PC-9 (cell line): Measurements from ENCODE around the gene SLC25A24. TPM values are rescaled to one million over a fixed set of nuclear protein-coding genes. Genes with fewer than 3 reads are reported as not detected.

Experiments
- BruUV-seq: library from RNA; stranded (reverse); fragments of 400-500 nt; replicated peaks from 2 replicates; lab custom pipeline; 2021; lab: Mats Ljungman, UMichigan
- CTCF ChIA-PET: fragments of 300-600 bp; sonication (Branson Sonifier 250); formaldehyde crosslinking; loops from one replicate; lab custom pipeline; 2022; ENCODE audit warnings: antibody characterized with exemption; lab: Charles Lee
- POLR2A ChIA-PET: fragments of 300-600 bp; sonication (Branson Sonifier 250); formaldehyde crosslinking; loops from one replicate; lab custom pipeline; 2022; ENCODE audit warnings: antibody characterized with exemption; ENCODE audit not compliant: unreplicated experiment; lab: Charles Lee
- DNase-seq, 2 experiments: peaks; one replicate each; pipeline versions ENCODE4 v3.0.0 to v3.0.0-alpha.2; 2015 to 2022; ENCODE audit warnings: mixed read lengths in 1 of 2
- H2AFZ ChIP-seq: fragments of 200-600 bp; sonication (generic); 2 replicates; pipeline ENCODE4 v1.8.1; 2017; ENCODE audit warnings: antibody characterized with exemption
- H3F3A ChIP-seq: fragments of 200-600 bp; sonication (generic); 2 replicates; pipeline ENCODE4 v1.8.1; 2017; ENCODE audit warnings: antibody characterized with exemption, mild to moderate bottlenecking, low read depth; ENCODE audit not compliant: insufficient read depth
- H3K27ac ChIP-seq: fragments of 200-600 bp; sonication (generic); 2 replicates; pipeline ENCODE4 v1.6.1; 2016; ENCODE audit warnings: mixed run types
- H3K27me3 ChIP-seq: fragments of 200-600 bp; sonication (generic); 2 replicates; pipeline ENCODE4 v1.6.1; 2016; ENCODE audit warnings: low read depth, mixed run types; ENCODE audit not compliant: insufficient read depth
- H3K36me3 ChIP-seq: fragments of 200-600 bp; sonication (generic); 2 replicates; pipeline ENCODE4 v1.6.1; 2016; ENCODE audit warnings: low read depth, mixed run types
- H3K4me1 ChIP-seq: fragments of 200-600 bp; sonication (generic); replicated peaks from 2 replicates; pipeline ENCODE4 v1.6.1; 2016; ENCODE audit warnings: mixed run types; ENCODE audit not compliant: insufficient read depth
- H3K4me2 ChIP-seq: fragments of 200-600 bp; sonication (generic); 2 replicates; pipeline ENCODE4 v1.6.1; 2017; ENCODE audit warnings: mixed run types
- H3K4me3 ChIP-seq: fragments of 200-600 bp; sonication (generic); 2 replicates; pipeline ENCODE4 v1.6.1; 2016; ENCODE audit warnings: mixed run types
- H3K79me2 ChIP-seq: fragments of 200-600 bp; sonication (generic); 2 replicates; pipeline ENCODE4 v1.6.1; 2017; ENCODE audit warnings: low read depth, mixed run types
- H3K9me2 ChIP-seq: fragments of 200-600 bp; sonication (generic); 2 replicates; pipeline ENCODE4 v1.8.1; 2017; ENCODE audit warnings: mild to moderate bottlenecking; ENCODE audit not compliant: insufficient read depth
- H3K9me3 ChIP-seq: fragments of 200-600 bp; sonication (generic); 2 replicates; pipeline ENCODE4 v1.8.1; 2016; ENCODE audit warnings: low read depth; ENCODE audit not compliant: insufficient read depth
- H4K20me1 ChIP-seq: fragments of 200-600 bp; sonication (generic); 2 replicates; pipeline ENCODE4 v1.8.1; 2017; ENCODE audit not compliant: insufficient read depth
- EZH2 ChIP-seq: fragments of 200-600 bp; sonication (generic); IDR thresholded peaks from 2 replicates; pipeline ENCODE4 v1.8.0; 2017; ENCODE audit warnings: antibody characterized with exemption, low read depth
- intact Hi-C: fragments of 100-400 bp; cut with micrococcal nuclease; formaldehyde crosslinking; loops from one replicate; pipeline ENCODE4 v1.10.0; 2022; ENCODE audit not compliant: unreplicated experiment
- total RNA-seq: library from RNA; stranded (reverse); gene quantifications from 2 replicates; pipeline ENCODE4 v1.2.3, GENCODE V29; 2021
- TF ChIP-seq, protein P1 (sequence below): fragments of 200-600 bp; sonication (generic); conservative IDR thresholded peaks from 2 replicates; pipeline ENCODE4 v1.6.1; 2017; ENCODE audit warnings: mixed run types, antibody characterized with exemption, mild to moderate bottlenecking, moderate library complexity

Gene SLC25A24
- total RNA-seq, 1 experiment from 2014 or later, result 60.5 TPM

GRCh38 chr1:108154314-108154713 lies 45.8 kb downstream of the SLC25A24 start:
- Histone ChIP-seq H3F3A (no peaks in the 10 kb centered on the region), H3K79me2 (no peaks in the 10 kb centered on the region), H3K9me2 (no peaks in the 10 kb centered on the region), H3K4me2 (no peak overlapping the region), H3K27me3 (no peaks in the 10 kb centered on the region), H3K9me3 (no peaks in the 10 kb centered on the region), H3K27ac (no peak overlapping the region), H4K20me1 (no peaks in the 10 kb centered on the region), H2AFZ (no peak overlapping the region), H3K36me3 (peaks cover 57% of the 10 kb centered on the region), H3K4me1 (no peaks in the 10 kb centered on the region), H3K4me3 (no peak overlapping the region)
- DNase-seq, result no peak
- no TSS peak for BruUV-seq
- TF ChIP-seq EZH2, result no peak
- TF ChIP-seq, protein P1, sequence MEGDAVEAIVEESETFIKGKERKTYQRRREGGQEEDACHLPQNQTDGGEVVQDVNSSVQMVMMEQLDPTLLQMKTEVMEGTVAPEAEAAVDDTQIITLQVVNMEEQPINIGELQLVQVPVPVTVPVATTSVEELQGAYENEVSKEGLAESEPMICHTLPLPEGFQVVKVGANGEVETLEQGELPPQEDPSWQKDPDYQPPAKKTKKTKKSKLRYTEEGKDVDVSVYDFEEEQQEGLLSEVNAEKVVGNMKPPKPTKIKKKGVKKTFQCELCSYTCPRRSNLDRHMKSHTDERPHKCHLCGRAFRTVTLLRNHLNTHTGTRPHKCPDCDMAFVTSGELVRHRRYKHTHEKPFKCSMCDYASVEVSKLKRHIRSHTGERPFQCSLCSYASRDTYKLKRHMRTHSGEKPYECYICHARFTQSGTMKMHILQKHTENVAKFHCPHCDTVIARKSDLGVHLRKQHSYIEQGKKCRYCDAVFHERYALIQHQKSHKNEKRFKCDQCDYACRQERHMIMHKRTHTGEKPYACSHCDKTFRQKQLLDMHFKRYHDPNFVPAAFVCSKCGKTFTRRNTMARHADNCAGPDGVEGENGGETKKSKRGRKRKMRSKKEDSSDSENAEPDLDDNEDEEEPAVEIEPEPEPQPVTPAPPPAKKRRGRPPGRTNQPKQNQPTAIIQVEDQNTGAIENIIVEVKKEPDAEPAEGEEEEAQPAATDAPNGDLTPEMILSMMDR, result no peak
- ChIA-PET POLR2A (interaction anchor here (0.5 kb wide), 1 partner anchor 23 kb away, joined by 3 read pairs; no protein-coding TSS in a partner anchor), CTCF (no interaction called here)
- intact Hi-C loops, result no loop called here

GRCh38 chr1:108152782-108153222 lies 47.3 kb downstream of the SLC25A24 start:
- ChIA-PET POLR2A (interaction anchor here (0.7 kb wide), 1 partner anchor 364 kb away, joined by 3 read pairs; no protein-coding TSS in a partner anchor), CTCF (no interaction called here)
- peak in 1 of 2 experiments; percentile 26 for DNase-seq
- H3K9me2 ChIP-seq, result no peaks in the 10 kb centered on the region
- H3K27me3 ChIP-seq, result no peaks in the 10 kb centered on the region
- no peak overlapping the region for H3K4me3 ChIP-seq
- no peaks in the 10 kb centered on the region for H3F3A ChIP-seq
- intact Hi-C loops, result no loop called here
- no peaks in the 10 kb centered on the region for H4K20me1 ChIP-seq
- H3K4me1 ChIP-seq, result no peaks in the 10 kb centered on the region
- no peak overlapping the region for H3K27ac ChIP-seq
- no peaks in the 10 kb centered on the region for H3K9me3 ChIP-seq
- H3K36me3 ChIP-seq, result peaks cover 67% of the 10 kb centered on the region
- no peak for TF ChIP-seq EZH2
- TF ChIP-seq, protein P1, result no peak
- no peaks in the 10 kb centered on the region for H3K79me2 ChIP-seq
- BruUV-seq, result no TSS peak
- H2AFZ ChIP-seq, result no peak overlapping the region
- H3K4me2 ChIP-seq, result no peak overlapping the region

DNA sequence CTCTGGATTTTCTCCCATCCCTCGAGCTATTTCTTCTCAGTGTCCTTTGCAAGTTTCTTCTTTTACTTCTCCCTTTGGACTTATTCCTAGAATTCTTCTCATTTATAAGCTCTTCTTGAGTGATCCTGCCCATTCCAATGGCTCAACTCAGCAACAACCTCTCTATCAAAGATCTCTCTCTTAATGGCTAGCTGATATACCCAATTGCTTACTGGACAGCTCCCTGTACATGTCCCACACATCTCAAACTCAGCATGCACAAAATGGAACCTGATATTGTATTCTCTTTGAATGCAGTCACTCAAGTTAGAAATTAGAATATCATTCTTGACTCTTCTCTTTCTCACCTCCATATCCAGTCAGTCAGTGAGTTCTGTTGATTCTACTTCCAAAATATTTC lies 48.6 kb downstream of the SLC25A24 start:
- no peaks in the 10 kb centered on the region for H3K27me3 ChIP-seq
- no peaks in the 10 kb centered on the region for H3K79me2 ChIP-seq
- H3K4me1 ChIP-seq, result no peaks in the 10 kb centered on the region
- H3F3A ChIP-seq, result no peaks in the 10 kb centered on the region
- H3K9me3 ChIP-seq, result no peaks in the 10 kb centered on the region
- no peak overlapping the region for H3K27ac ChIP-seq
- DNase-seq, result no peak
- no peak overlapping the region for H3K4me3 ChIP-seq
- ChIA-PET CTCF (no interaction called here), POLR2A (no interaction called here)
- H3K9me2 ChIP-seq, result no peaks in the 10 kb centered on the region
- no peaks in the 10 kb centered on the region for H4K20me1 ChIP-seq
- peaks cover 68% of the 10 kb centered on the region for H3K36me3 ChIP-seq
- no peak overlapping the region for H3K4me2 ChIP-seq
- H2AFZ ChIP-seq, result no peak overlapping the region
- no TSS peak for BruUV-seq
- TF ChIP-seq EZH2, result no peak
- TF ChIP-seq, protein P1, result no peak
- intact Hi-C loops, result no loop called here
